ENCODE measurements around the gene LRRC7. TPM values are rescaled to one million over a fixed set of nuclear protein-coding genes. Genes with fewer than 3 reads are reported as not detected.

LRRC7 gene
- total and polyA plus RNA-seq, 2 of the 8 experiments (the other 6 are each of a cell fraction or from before 2014, with no cell fraction given) = 0.03 to 0.17 TPM

GRCh38 chr1:69643266-69643665 lies 75.5 kb downstream of the LRRC7 start:
- CTCF ChIA-PET (ENCODE audit: partially characterized antibody) = no interaction called here
- no peak for FAIRE-seq
- no peak for TF ChIP-seq CBX8 (IDR thresholded peaks at IDR 0.05; ENCODE audit: borderline replicate concordance, low read depth, low read length)
- TF ChIP-seq CREB1 (IDR thresholded peaks at IDR 0.05) = no peak
- TF ChIP-seq GTF2F1 (IDR thresholded peaks at IDR 0.05; ENCODE audit: borderline replicate concordance, low read depth, low read length) = no peak
- TF ChIP-seq SIN3A (conservative IDR thresholded peaks at IDR 0.05 in 1 of 2, IDR thresholded peaks at IDR 0.05 in 1 of 2; ENCODE audit: low read depth in 1 of 2, low read length in 2 of 2) = no peak
- no peak for TF ChIP-seq BACH1 (IDR thresholded peaks at IDR 0.05; ENCODE audit: low read length)
- TF ChIP-seq ATF2 (IDR thresholded peaks at IDR 0.05; ENCODE audit: low read length) = no peak
- no peak for TF ChIP-seq SP2 (IDR thresholded peaks at IDR 0.05; ENCODE audit: low read length)
- TF ChIP-seq JUN (IDR thresholded peaks at IDR 0.05; ENCODE audit: low read depth, low read length) = no peak
- TF ChIP-seq YY1 (IDR thresholded peaks at IDR 0.05; ENCODE audit: low read depth, low read length) = no peak
- no peak for TF ChIP-seq BRCA1 (IDR thresholded peaks at IDR 0.05; ENCODE audit: low read depth, low read length)
- no peak for TF ChIP-seq FOSL1 (IDR thresholded peaks at IDR 0.05; ENCODE audit: insufficient read depth, low read depth, low read length)
- no peak for TF ChIP-seq ATF3 (IDR thresholded peaks at IDR 0.05; ENCODE audit: insufficient read depth, low read depth, low read length)

More at GRCh38 chr1:69643266-69643665, 75.5 kb downstream of the LRRC7 start:
- Histone ChIP-seq H2AK5ac (ENCODE audit: low read depth, low read length) (no peak overlapping the region), H3K56ac (replicated peaks; ENCODE audit: insufficient read length, low read depth, low read length) (no peak overlapping the region), H2BK20ac (ENCODE audit: low read length) (no peak overlapping the region), H3K79me1 (ENCODE audit: low read depth, low read length) (no peaks in the 10 kb centered on the region), H3K4me2 (ENCODE audit: insufficient read depth in 1 of 2, low read depth in 2 of 2, low read length in 2 of 2) (no peak overlapping the region), H3K23me2 (ENCODE audit: low read depth, low read length) (no peaks in the 10 kb centered on the region), H3K4ac (replicated peaks; ENCODE audit: insufficient read length, low read depth, low read length) (no peak overlapping the region), H3K79me2 (ENCODE audit: control insufficient read depth in 1 of 2, insufficient read depth in 2 of 2, low read length in 2 of 2) (no peaks in the 10 kb centered on the region), H4K20me1 (replicated peaks in 1 of 2; ENCODE audit: control insufficient read depth in 1 of 2, insufficient read depth in 2 of 2, low read length in 2 of 2) (no peaks in the 10 kb centered on the region), H4K91ac (replicated peaks; ENCODE audit: insufficient read length, low read length) (no peak overlapping the region), H3K4me1 (replicated peaks in 1 of 4; ENCODE audit: control insufficient read depth in 3 of 4, insufficient read depth in 4 of 4, low read length in 3 of 4) (no peaks in the 10 kb centered on the region), H3K14ac (ENCODE audit: insufficient read length) (no peak overlapping the region), H3K23ac (ENCODE audit: insufficient read length) (no peak overlapping the region), H4K8ac (ENCODE audit: extremely low read depth, insufficient read depth, low read length) (no peak overlapping the region), H4K5ac (ENCODE audit: insufficient read length, low read depth, low read length) (no peak overlapping the region), H2BK5ac (ENCODE audit: low read depth, low read length) (no peak overlapping the region), H3K9me3 (ENCODE audit: insufficient read depth in 2 of 2, low read depth in 1 of 2, low read length in 1 of 2) (no peaks in the 10 kb centered on the region), H2BK120ac (replicated peaks; ENCODE audit: low read depth, low read length) (no peak overlapping the region), H3K27ac (ENCODE audit: low read depth, low read length) (no peak overlapping the region), H3K9ac (replicated peaks in 1 of 4; ENCODE audit: extremely low read depth in 1 of 4, low read depth in 3 of 4, low read length in 3 of 4) (no peak overlapping the region), H3K4me3 (ENCODE audit: extremely low read depth in 1 of 4, insufficient read depth in 2 of 4, low read depth in 3 of 4, low read length in 4 of 4) (no peak overlapping the region), H3K27me3 (replicated peaks in 1 of 4; ENCODE audit: control insufficient read depth in 3 of 4, extremely low read depth in 1 of 4, insufficient read depth in 3 of 4, low read length in 3 of 4) (no peaks in the 10 kb centered on the region), H3K36me3 (ENCODE audit: control insufficient read depth in 2 of 4, insufficient read depth in 4 of 4, low read length in 3 of 4) (no peaks in the 10 kb centered on the region), H3K18ac (ENCODE audit: extremely low read depth, low read length) (no peak overlapping the region), H2BK15ac (ENCODE audit: low read length) (no peak overlapping the region), H2BK12ac (ENCODE audit: low read depth, low read length) (no peak overlapping the region), H2AFZ (ENCODE audit: low read length) (no peak overlapping the region)
- POLR2A ChIA-PET (ENCODE audit: partially characterized antibody) = no interaction called here
- no peak for DNase-seq (ENCODE audit: low read depth in 1 of 2, low spot score in 2 of 2)
